IMR-90 (cell line): ENCODE measurements around the gene TCEAL4.

Source experiments
- CEBPB ChIP-seq: IDR thresholded peaks from 2 replicates; pipeline ENCODE4 v1.6.1; 2012; ENCODE audit warnings: low read depth, low read length, improper control_type of control experiment
- CTCF ChIP-seq: conservative IDR thresholded peaks from 2 replicates; pipeline ENCODE4 v1.5.1; 2012; ENCODE audit warnings: mild to moderate bottlenecking, low read depth, low read length, improper control_type of control experiment
- NFE2L2 ChIP-seq: fragments of 150-350 bp; IDR thresholded peaks from 2 replicates; pipeline ENCODE4 v1.6.1; 2016; ENCODE audit warnings: low read depth, mild to moderate bottlenecking, low read length

GRCh38 chrX:103635436-103635835 is 50.1 kb downstream of the TCEAL4 start:
- no peak for TF ChIP-seq CTCF
- TF ChIP-seq CEBPB, result no peak
- TF ChIP-seq NFE2L2, result no peak
